ENCODE results near the gene ARSG.
"Not testable (repeated sequence)": the region's sequence is repeated elsewhere in the genome, so short reads cannot be mapped to it uniquely, and the experiment has no call there.

ARSG gene

DNA sequence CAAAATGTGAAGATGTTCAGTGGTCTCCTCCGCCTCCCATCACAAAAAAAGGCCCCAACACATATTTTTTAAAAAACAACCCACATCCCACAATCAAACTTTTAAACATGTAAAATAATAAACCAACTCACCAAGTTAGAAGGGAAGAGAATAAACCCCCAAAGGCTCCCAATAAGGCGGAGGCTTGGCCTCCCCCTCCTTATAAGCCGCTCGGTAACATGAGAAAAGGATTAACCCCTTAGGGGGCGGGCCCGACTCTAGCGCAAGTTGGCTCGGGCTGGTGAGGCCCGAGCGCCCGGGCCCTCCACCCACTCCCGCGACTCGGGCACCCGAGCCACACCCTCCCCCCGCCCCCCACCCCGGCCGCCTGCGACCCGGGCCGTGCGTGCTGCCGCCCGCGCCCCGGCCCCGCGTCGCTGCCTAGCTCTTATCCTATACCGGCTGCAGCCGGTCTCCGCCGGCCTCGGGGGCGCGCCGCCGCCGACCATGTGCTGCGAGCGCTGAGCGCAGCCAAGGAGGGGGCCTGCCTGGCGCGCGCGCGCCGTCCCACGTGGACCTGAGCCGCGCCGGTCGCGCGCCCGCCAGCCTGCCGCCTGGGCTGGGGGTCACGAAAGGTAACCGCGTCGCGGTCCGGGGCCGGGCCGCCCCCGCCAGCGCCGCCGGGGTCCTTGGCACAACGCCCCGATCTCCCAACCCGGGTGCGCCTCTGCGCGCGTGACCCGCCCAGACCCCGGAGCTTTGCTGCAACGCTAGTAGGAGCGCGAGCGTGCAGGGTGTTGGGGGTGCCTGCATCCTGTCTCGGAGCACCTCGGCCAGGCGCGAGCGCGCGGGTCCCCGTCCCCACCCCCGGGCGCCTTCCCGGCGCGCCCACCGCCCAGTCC is at the start of gene ARSG, which contains the start of gene SLC16A6:
ARSG (plus strand) TSS at position 541 of the 881 bp plus-strand sequence. CDS start 15,999 bp downstream, outside the sequence.
SLC16A6 (minus strand) TSS at position 173 of the 881 bp plus-strand sequence. CDS start 12,807 bp downstream, outside the sequence.
- peak; percentile 86 for DNase-seq

DNA sequence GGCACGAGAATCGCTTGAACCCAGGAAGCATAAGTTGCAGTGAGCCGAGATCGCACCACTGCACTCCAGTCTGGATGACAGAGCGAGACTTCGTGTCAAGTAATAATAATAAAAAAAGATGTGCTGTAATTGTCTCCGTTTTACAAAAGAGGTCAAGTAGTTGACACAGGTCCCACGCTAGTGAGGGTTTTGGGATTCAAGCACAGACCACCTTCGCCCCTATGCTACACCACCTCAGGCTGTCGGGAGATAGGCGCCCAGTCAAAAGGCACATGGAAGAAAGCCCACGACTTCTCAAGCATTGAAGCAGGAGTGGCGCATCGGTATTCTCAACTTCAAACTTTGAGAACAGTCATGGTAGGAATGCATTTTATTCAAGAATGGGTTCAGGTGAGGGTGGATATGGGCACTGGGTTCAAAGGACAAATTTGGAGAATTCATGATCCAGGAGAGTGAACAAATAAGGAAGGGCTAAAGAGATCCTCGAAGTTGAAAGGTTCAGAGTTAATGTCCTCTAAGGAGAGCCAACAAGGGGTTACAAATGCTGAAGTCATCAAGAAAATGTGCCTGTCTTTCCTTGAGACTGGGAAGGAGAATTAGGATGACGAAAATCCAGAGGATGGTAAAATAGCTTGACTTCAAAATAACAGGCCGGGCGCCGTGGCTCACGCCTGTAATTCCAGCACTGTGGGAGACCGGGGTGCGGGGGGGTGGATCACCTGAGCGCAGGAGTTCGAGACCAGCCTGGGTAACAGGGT is 44.8 kb upstream of the ARSG start:
- DNase-seq: no peak

DNA sequence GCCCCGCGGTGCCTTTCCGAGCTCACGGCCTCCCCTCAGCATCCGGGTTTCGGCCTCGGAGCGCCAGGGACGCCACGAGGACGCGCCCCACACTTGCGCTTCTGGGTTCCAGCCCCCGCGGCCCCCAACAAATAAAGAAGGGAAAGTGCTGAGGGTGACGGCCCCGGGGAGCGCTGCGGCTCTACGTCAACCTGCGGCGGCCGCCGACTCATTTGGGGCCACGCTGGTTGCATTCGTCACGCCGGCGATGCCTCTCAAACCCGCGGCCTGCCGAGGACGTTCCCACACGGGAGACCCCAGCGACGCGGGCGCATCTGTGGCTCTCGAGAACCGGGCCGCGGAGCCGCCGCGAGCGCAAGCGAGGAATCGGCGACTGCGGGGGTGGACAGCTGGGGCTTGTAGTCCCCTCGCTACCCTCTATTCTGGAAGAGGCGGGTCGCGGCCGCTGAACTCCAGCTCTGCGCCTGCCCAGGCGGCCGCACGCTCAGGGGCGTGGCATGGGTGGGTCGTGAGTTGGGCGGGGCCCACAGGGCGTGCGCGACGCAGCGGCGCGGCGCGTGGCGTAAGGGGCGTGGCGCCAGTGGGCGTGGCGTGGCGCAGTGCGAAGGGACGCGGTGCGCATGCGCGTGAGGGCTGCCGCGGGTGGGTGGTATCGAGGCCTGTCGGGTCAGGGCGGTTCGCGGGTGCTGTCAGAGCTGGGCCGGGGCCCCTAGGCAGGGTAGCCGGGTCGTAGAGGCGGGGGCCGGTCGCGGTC is 43.7 kb upstream of the ARSG start, which contains the start of gene AMZ2:
AMZ2 (plus strand) TSS at position 599 of the 754 bp plus-strand sequence. CDS start 2,145 bp downstream, outside the sequence.
- DNase-seq: peak; percentile 98

DNA sequence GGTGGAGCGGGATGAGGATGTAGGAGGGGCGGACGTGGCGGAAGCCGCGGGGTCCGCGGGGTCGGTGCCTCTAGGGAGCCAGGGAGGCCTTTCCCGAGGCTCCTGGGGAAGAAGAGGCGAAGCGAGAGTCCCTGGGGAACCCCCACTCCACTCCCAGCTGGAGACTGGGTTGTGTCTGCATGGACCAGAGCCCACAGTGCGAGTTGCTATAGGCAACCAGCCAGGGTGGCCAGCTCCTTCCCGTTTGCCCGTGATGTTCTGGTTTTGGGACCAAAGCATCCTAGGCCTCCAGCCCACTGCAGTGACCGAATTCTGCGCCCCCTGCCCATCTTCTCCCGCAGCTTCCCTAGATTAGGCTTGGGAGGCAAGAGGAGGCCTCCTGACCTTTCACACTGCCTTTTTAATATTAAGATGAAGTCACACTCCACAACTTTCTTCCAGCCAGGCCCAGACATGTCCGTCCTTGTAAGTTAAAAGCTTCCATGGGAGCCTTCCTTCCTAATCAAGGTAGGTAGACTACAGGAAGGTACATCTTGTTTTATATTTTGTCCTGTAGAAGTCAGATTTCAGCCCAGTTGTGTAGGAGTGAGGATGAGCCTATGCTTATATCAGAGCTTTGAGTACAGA is 43.0 kb upstream of the ARSG start:
- no peak for DNase-seq

DNA sequence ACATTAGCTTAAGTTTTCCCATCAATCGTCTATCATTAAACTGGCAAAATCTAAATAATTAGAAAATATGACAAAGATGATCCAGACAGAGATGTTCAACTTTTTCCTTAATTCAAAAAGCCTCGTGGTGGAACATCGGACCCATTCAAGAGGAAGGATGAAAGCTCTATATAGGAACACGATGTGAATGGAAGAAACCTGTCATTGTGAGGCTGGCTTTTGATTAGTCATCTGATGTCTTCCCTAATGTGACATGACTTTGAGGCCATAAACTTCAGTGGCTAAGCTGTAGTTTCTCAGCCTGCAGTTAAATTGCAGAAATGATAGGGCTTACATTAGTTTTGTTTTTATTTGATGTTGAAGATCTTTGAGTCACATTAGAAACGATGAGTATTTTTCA is 42.4 kb upstream of the ARSG start:
- no peak for DNase-seq

DNA sequence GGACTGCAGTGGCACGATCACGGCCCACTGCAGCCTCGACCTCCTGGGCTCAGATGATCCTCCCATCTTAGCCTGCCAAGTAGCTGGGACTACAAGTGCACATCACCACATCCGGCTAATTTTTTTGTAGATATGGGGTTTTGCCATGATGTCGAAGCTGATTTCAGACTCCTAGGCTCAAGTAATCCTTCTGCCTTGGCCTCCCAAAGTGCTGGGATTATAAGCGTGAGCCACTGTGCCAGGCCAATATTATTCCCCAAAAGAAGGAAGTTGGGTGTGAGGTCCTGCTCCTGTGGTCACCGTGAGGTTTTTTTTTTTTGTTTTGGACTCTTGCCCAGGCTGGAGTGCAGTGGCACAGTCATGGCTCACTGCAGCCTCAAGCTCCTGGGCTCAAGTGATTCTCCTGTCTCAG is 41.9 kb upstream of the ARSG start:
- no peak for DNase-seq

DNA sequence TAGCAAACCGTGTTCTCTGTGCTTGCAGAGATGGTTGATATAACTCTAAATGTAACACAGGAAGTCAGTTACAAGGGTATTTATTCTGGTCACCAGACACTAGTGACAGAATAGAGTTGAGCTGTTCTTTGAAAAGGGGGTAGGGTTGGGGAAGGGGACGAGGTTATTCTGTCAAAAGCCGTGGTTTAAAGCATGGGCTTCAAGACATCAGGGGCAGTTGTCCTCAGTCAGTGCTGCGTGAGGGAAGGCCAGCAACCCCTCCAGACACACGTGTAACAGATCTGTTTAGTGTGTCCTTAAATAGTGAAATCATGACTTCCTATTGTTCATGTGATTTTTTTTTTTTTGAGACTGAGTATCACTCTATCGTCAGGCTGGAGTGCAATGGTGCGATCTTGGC is 37.9 kb upstream of the ARSG start:
- DNase-seq: not testable (repeated sequence)

DNA sequence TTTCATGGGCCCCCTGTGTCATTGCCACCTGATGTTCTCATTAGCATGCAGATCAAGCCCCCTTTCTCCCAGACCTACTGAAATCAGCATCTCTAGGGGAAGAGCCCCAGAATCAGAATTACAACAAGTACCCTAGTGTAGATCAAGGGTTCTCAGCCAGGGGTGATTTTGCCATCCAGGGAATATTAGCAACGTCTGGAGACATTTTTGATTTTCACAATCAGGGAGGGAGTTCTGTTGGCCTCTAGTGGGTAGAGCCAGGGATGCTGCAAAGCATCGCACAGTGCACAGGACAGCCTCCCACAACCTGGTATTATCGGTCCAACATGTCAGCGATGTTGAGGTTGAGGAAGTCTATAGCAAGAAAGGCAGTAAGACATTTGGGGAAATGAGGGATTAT is 36.1 kb upstream of the ARSG start:
- DNase-seq: no peak

DNA sequence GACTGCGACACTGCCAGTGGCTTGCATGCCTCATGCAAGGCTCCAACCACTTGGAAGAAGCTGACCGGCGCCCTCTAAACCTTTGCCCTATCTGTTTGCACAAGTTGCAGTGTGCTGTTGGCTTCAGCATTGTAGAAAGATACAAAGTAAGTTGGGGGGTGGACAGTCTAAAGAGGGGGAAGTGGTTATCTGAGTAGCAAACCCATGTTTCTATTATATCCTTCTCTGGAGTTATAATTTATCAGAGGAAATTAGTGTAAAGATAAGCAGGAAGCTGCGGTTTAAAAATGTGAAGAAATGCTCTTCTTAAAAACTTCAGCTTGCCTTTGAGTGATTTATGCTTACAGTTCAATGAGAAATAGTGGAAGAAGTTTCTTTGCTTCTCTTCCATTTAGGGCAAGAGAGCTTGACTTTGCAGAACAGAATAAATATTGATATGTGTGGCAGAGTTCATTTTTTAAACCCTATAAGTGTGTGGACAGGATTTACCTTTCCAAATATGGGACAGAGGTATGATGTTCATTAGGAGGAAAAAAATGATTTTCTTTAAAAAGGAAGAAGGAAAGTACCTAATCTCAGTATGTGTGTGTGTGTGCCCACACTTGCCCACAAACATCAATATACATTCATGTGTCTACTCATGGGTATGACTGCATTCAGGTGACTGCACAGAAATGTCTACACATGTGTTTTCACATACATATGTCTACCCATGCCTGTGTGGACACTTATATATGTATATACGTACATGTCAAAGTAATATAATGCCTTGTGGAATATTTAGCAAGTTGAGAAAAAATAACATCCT is 35.4 kb upstream of the ARSG start:
- no peak for DNase-seq

DNA sequence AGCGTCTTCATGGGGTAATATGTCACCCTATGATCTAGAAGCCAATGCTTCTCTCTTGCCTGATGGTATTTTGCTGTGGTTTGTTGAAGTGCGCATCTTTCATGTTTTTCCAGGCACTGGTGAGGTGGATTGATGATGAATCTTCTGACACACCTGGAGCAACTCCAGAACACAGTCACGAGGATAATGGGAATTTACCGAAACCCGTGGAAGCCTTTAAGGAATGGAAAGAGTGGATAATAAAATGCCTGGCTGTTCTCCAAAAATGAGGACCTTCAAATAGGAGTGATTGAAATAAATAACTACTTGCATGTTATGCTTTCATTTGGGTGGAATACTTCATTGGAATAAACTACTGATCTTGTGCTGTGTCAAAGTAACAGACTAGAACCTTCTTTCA is 34.6 kb upstream of the ARSG start:
- not testable (repeated sequence) for DNase-seq

DNA sequence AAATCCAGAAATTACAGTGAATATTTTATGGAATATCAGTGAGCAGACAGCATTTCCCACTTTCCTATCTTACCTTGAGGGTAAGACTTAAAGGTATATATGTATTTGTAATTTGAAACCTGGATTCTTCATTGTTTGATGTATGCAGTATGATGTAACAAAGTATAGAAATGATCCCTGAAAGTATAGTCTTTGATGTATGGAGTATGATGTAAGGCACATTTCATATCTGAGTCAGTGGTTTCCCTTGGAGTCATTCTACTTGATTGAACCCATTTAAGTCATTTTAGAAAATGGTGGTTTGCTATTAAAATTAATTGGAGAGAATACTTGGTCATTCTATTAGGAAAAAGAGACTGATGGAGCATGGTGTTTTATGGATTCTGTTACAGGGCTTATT is 33.4 kb upstream of the ARSG start:
- no peak for DNase-seq

DNA sequence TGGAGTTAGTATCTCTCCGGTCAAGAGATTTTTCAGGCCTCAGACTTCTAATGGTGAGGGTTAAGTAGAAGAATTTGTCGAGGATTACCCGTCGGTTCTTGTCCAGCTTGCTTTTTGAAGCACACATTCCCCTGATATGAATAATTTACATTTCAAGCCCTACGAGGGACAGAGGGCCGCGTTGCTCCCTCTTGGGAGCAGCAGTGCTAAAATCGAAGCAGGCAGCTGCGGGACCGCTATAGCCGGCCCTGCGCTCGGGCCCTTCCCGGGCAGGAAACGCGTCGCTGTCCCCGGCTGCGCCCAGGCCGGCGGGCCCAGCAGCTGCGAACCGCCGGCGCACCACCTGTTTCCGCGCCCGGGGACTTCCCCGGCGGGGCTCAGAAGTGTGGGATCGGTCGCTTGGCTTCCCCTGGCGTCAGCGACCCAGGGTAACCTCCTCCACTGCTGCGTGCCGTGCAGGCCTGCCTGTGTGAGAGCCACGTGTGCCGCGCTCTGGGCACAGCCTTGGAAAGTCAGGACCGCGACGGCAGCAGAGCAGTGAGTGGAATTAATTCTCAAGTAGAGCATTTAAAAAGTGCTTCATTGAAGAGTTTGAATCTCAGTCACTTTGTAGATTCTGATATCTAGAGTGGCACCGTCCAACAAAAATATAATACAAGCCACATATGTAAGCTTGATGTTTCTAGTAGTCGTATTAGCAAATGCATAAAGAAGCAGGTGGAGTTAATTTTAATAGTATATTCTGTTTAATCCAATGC is 32.2 kb upstream of the ARSG start:
- DNase-seq: peak; percentile 68

DNA sequence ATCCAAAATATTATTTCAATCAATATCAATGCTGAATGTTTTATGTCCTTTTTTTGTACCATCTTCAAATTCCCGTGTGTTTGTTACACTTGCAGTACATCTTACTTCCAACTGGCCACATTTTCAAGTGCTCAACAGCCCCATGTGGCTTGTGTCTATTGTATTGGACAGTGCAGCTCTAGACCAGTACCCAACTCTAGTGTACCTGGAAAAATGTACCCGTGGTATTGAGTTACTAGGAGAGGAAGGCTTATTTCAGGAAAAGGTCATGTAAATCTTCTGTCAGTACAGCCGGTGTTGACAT is 31.7 kb upstream of the ARSG start:
- not testable (repeated sequence) for DNase-seq

DNA sequence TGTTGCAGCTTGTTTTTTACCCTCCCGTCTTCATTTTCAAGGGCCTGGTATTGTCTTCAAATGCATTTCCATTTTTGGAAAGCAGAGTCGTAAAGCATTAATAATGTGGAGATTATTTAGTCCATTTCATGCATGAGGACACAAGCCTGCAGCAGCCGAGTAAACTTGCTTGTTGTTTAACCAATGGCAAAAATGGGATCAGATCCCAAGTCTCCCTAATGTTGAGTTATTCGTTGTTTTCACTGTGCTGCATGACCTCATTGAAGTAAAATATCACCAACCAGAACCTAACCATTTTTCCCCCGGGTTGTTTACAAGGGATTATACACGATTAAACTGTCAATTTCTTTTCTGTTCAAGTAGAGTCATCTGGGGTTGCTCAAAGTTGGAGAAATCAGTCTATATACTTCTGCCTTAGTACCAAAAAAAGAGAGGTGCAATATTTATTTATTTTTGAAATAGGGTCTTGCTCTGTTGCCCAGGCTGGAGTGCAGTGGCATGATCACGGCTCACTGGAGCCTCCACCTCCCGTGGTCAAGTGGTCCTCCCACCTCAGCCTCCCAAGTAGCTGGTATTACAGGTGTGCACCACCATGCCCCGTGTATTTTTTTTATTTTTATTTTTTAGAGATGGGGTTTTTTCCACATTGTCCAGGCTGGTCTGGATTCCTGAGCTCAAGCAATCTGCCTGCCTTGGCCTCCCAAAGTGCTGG is 31.1 kb upstream of the ARSG start:
- no peak for DNase-seq

DNA sequence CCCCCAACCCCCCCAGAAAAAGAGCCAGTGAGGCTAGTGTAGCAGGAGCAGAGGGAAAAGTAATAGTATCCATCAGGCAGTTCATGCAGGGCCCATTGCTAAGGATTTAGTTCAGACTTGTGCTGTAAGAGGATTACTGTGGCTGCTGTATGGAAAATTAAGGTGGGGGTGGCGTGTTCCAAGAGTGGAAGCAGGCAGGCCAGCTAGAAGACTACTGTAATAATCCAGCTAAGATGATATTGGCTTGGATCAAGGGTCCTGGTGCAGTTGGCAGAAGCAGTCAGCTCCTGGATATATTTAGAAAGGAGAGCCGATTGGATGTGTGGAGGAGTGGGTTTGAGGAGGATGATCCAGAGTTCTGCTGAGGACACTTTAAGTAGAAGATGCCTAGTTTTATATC is 28.8 kb upstream of the ARSG start:
- DNase-seq: not testable (repeated sequence)

DNA sequence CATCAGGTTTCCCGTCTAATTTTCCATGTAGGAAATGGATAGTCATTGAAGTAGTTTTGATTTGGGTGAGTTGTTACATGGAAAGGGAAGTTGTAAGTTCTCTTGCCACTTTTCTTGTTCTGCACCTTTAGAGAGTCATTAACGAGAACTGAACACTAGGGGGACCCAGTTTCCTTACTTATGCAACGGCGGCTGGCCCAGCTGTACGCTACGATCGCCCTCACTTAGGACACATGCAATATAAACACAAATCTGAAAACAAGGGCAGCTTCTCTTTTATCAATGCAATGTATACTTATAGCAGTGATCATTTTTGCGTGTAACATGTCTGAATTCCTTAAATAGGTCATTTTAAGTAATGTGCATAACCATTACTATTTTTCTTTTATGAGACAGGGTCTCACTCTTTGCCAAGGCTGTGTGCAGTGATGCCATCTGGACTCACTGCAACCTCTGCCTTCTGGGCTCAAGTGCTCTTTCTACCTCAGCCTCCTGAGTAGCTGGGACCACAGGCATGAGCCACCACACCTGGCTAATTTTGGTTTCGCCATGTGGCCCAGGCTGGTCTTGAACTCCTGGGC is 28.1 kb upstream of the ARSG start:
- DNase-seq: not testable (repeated sequence)

DNA sequence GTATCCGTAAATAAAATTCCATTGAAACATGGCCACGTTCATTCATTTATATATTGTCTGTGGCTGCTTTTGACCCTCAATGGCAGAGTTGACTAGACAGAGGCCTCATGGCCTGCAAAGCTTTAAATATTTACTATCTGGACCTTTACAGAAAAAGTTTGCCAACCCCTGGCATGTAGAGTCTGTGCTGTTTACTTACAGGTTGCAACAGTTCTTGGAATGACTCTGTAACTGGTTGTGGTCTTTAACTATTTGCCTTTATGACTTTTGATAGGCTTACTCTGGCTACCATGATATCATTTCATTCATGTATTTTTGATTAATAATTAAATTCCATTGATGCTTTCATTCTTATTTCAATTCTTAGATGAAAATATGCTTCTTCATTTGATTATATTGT is 25.5 kb upstream of the ARSG start:
- DNase-seq: not testable (repeated sequence)

DNA sequence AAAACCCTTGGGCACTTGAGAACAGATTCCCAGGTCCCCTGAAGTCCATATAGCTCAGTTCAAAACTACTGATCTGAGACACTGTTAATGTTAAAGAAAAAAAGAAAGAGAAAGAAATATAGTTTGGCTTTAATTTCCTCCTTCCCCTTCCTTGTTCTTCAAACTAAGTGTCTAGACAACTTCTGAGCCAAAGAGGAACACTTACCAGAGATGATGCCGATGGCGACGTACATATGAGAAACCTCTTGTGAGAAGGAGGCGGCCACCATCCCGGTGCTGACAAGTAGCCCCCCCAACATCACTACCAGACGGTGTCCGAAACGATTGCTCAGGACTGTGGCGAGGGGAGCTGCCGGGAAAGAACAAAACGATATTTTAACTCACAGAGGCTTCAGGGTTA is 17.6 kb upstream of the ARSG start:
- no peak for DNase-seq

DNA sequence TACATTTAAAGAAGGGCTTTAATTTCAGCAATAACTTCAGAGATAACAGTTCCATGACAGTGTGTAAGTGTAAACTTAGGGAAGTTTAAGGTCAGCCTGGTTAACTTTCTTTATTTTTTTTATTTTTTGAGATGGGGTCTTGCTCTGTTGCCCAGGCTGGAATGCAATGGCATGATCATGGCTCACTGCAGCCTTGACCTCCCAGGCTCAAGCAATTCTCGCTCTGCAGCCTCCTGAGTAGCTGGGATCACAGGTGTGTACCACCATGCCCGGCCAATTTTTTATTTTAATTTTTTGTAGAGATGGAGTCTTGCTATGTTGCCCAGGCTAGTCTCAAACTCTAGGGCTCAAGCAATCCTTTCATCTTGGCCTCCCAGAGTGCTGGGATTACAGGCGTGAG is 15.0 kb upstream of the ARSG start:
- DNase-seq: not testable (repeated sequence)

DNA sequence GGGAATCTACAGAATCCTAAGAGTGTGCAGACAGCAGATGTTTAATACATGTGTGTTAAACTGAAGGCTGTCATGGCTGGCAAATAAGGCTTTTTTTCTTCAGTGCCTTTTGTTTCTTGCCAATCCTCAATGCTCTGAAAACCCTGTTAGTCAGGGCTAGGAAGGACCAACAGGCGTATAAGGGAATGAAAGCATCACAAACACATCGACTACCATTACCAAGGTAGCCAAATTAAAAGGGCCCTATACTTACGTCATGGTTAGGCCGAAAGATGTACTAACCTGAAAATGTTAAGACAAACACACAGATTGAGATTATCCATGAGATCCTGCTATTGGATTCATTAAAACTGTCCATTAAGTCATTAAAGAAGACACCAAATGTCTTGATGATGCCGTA is 13.5 kb upstream of the ARSG start:
- no peak for DNase-seq
